ENCODE measurements around the gene OR10A3. TPM values are rescaled to one million over a fixed set of nuclear protein-coding genes. Genes with fewer than 3 reads are reported as not detected.

The OR10A3 gene
- total RNA-seq, 4 donors from 2014 or later, result not detected

GRCh38 chr11:7964873-7965272, 23.4 kb upstream of the OR10A3 start:
- Histone ChIP-seq H3K4me3 (no peak overlapping the region), H3K27me3 (no peaks in the 10 kb centered on the region), H3K27ac (no peak overlapping the region), H3K4me1 (no peaks in the 10 kb centered on the region), H3K9me3 (no peaks in the 10 kb centered on the region), H3K36me3 (no peaks in the 10 kb centered on the region)
- no peak for TF ChIP-seq POLR2A (IDR thresholded peaks at IDR 0.05)
- no peak for TF ChIP-seq CTCF (IDR thresholded peaks at IDR 0.05)
- no peak for DNase-seq

- H3K36me3 ChIP-seq, result no peaks in the 10 kb centered on the region
- no peaks in the 10 kb centered on the region for H3K27me3 ChIP-seq
- no peak overlapping the region for H3K27ac ChIP-seq
- no peaks in the 10 kb centered on the region for H3K9me3 ChIP-seq
- no peak for DNase-seq
- no peak overlapping the region for H3K4me3 ChIP-seq
- TF ChIP-seq CTCF (IDR thresholded peaks at IDR 0.05) (no peak), POLR2A (IDR thresholded peaks at IDR 0.05) (no peak)
- no peaks in the 10 kb centered on the region for H3K4me1 ChIP-seq
Observed at GRCh38 chr11:7964261-7964660, 22.8 kb upstream of the OR10A3 start.

GRCh38 chr11:7955191-7955590, 13.7 kb upstream of the OR10A3 start:
- Histone ChIP-seq H3K9me3 (no peaks in the 10 kb centered on the region), H3K27me3 (no peaks in the 10 kb centered on the region), H3K27ac (no peak overlapping the region), H3K36me3 (no peaks in the 10 kb centered on the region), H3K4me3 (no peak overlapping the region), H3K4me1 (no peaks in the 10 kb centered on the region)
- DNase-seq, result no peak
- TF ChIP-seq CTCF (IDR thresholded peaks at IDR 0.05) (no peak), POLR2A (IDR thresholded peaks at IDR 0.05) (no peak)

GRCh38 chr11:7949934-7950333, 8.4 kb upstream of the OR10A3 start:
- Histone ChIP-seq H3K4me3 (no peak overlapping the region), H3K9me3 (no peaks in the 10 kb centered on the region), H3K4me1 (no peaks in the 10 kb centered on the region), H3K27ac (no peak overlapping the region), H3K27me3 (no peaks in the 10 kb centered on the region), H3K36me3 (no peaks in the 10 kb centered on the region)
- DNase-seq, result no peak
- TF ChIP-seq POLR2A (IDR thresholded peaks at IDR 0.05) (no peak), CTCF (IDR thresholded peaks at IDR 0.05) (no peak)

GRCh38 chr11:7944123-7944522, 2.6 kb upstream of the OR10A3 start:
- H3K4me3 ChIP-seq, result no peak overlapping the region
- no peaks in the 10 kb centered on the region for H3K4me1 ChIP-seq
- DNase-seq, result no peak
- no peak overlapping the region for H3K27ac ChIP-seq
- peaks cover 0 to 7% (median 0%) of the 10 kb centered on the region in 4 donors for H3K9me3 ChIP-seq
- H3K27me3 ChIP-seq, result no peaks in the 10 kb centered on the region
- H3K36me3 ChIP-seq, result no peaks in the 10 kb centered on the region
- TF ChIP-seq CTCF (IDR thresholded peaks at IDR 0.05), result no peak
- TF ChIP-seq POLR2A (IDR thresholded peaks at IDR 0.05), result no peak

- Histone ChIP-seq H3K9me3 (peaks cover 0 to 7% (median 0%) of the 10 kb centered on the region in 4 donors), H3K27ac (no peak overlapping the region), H3K36me3 (no peaks in the 10 kb centered on the region), H3K4me1 (no peaks in the 10 kb centered on the region), H3K27me3 (no peaks in the 10 kb centered on the region), H3K4me3 (no peak overlapping the region)
- TF ChIP-seq CTCF (IDR thresholded peaks at IDR 0.05) (no peak), POLR2A (IDR thresholded peaks at IDR 0.05) (no peak)
- DNase-seq, result no peak
Observed at GRCh38 chr11:7941146-7941545, 362 bp downstream of the OR10A3 start.

All from Peyer's patch (tissue), 4 donors.